ENCODE data around the gene PNMA8A.

The PNMA8A gene

GRCh38 chr19:46491975-46492682 is 20.8 kb upstream of the PNMA8A start:
- DNase-seq, result no peak

DNA sequence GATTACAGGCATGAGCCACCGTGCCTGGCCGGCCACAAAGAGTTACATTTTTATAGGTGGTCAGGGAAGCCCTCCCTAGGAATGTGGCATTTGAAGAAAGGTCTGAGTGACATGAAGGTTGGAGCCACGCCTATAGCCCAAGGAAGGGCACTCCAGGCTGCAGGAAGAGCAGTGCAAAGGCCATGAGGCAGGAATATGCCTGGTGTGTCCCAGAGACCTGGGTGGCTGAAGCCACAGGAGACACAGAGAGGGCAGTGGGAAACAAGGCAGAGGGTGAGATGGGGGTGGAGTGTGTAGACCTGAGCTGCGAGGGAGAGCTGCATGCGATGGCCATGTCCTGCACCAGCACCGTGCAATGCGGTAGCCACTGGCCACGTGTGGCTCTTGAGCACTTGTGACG is 19.4 kb upstream of the PNMA8A start:
- no peak for DNase-seq

GRCh38 chr19:46489445-46490272 is 18.3 kb upstream of the PNMA8A start:
- no peak for DNase-seq

- no peak for DNase-seq
Measured at GRCh38 chr19:46488551-46488950, 17.2 kb upstream of the PNMA8A start.

GRCh38 chr19:46487802-46488445 is 16.6 kb upstream of the PNMA8A start:
- peak; percentile 82 for DNase-seq

DNA sequence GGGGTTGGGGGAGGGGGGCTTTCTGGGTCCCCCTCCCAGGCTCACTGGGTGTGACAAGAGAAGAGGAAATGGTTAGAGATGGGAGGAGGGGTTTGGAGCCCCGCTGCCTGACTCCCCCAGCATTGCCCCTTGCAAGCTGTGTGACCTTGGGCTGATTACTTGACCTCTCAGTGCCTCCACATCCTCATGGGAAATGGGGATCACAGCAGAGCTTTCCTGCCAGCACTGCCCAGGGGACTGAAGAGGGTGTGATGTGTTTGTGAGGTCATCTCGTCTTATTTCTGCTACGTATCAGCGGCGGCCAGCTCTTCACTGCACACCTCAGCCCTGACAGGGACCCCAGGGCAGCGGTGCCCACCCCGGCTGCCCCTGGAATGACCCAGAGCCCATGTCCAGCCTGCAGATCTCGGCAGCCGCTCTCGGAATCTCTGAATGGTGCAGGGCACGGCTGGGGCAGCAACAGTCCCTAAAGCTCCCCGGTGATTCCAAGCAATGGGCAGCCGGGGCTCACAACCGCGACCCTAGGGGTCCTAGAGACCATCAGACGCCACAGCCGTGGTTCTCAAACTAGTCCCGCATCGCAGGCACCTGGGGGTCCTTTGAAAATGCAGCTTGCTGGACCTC is 15.9 kb upstream of the PNMA8A start:
- DNase-seq, result no peak

GRCh38 chr19:46486358-46486757 is 15.0 kb upstream of the PNMA8A start:
- DNase-seq, result no peak

GRCh38 chr19:46484656-46485055 is 13.3 kb upstream of the PNMA8A start:
- no peak for DNase-seq

DNA sequence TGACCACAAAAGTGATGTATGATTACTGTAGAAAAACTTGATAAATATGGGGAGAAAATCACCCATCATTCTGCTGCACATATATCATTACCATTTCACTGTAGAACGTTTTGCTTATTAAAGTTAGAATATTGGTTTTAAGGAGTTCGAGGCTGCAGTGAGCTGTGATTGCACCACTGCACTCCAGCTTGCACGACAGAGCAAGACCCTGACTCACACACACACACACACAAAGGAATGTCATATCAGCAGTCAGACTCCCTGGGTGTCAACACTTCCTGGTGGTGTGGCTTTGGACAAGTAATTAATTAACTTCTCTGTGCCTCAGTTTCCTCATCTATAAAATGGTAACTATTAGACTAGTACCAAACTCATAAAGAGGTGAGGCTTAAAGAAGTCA is 11.3 kb upstream of the PNMA8A start:
- DNase-seq, result no peak

DNA sequence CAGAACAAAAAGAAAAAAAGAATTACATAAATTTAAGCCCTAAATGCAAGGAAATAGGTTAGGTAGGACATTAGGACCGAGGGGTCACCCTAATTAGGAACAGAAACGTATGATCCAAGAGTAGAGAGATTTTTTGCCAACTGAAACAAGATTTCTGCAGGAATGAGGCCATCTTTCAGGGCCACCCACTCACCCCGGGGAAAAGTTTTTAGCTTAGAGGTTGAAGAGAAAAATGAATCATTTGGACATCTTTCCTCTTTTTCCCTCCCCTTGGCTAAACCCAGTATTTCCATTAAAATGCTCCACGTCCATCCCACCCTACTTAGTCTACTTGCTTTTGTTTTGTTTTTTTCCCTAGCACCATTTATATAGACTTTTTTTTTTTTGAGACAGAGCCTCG is 10.6 kb upstream of the PNMA8A start:
- no peak for DNase-seq

GRCh38 chr19:46481223-46481848 is 10.0 kb upstream of the PNMA8A start:
- DNase-seq, result no peak

DNA sequence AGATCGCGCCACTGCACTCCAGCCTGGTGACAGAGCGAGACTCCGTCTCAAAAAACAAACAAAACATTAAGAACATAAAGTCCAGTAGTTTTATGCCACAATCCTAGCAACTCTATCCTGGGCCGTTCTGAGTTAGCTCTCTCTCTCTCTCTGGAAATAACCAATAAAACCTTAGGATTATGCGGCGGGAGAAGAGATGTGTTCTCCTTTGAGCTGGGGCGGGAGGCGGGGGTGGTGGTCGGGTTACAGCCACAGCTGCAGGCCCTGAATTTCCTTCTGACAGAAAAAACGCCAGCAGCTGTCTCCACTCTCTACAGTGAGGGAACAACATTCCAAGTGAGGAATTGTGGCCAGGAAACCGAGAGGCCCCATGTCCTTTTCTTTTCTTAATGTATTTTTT is 9.1 kb upstream of the PNMA8A start:
- DNase-seq, result no peak

DNA sequence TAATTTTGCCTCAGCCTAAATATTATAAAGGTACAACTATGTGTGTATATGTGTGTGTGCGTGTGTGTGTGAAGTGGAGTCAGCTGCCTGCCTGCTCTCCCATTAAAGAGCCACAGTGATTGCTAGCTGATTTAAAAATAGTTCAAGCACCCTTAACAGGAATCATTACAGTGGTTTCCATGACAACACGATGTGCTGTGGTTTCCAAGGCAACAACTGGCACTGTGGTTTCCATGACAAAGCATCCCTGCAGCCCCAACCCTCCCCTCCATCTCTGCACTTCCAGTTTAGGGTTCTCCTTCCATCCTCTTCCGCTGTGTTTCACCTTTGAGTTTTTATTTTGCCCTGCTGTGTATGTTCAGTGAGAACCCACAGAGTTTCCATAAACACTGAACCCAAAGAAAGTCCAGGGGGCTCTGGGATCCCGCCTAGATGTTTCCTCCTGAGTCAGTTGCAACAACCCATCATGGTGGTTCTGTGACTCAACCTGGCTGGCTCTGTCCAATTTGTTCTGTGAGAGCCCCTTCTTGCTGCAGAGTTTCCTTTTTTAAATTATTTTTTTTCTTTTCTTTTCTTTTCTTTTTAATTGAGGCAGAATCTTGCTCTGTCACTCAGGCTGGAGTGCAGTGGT is 7.1 kb upstream of the PNMA8A start:
- DNase-seq, result no peak

GRCh38 chr19:46475986-46476385 is 4.6 kb upstream of the PNMA8A start:
- no peak for DNase-seq

DNA sequence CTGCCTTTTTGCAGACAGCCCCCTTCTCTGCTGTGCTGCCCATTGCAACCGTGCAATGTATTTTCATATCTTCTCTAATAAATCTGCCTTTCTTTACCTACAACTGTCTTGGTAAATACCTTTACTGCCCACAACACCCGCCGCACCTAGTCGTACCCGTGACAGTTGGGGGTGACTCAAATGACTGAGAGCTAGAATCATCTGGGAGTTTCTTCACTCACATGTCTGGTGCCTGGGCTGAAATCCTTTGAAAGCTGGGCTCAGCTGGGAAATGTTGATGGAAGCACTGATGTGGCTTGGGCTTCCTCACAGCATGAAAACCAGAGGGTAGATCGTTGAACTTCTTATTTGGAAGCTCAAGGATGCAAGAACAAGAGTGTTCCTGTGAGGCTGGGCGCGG is 2.8 kb upstream of the PNMA8A start:
- DNase-seq, result no peak

DNA sequence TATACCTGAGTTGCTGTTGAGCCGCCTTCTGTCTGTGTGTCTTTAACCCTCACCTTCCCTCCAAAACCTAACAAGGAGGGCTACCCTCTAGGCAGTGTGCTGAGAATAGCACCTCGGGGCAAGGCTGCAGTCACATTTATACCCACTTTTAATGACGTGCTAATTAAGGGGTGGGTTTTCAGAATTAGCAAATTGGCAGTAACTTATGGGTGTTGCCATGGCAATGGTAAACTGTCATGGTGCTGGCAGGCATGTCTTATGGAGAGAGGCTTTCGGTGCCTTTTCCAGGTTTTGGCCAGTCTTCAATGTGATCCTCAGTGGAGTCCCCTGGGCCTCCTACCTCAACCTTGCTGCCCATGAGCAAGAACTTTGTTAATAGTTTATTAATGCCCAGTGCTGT is 1.2 kb upstream of the PNMA8A start:
- no peak for DNase-seq

DNA sequence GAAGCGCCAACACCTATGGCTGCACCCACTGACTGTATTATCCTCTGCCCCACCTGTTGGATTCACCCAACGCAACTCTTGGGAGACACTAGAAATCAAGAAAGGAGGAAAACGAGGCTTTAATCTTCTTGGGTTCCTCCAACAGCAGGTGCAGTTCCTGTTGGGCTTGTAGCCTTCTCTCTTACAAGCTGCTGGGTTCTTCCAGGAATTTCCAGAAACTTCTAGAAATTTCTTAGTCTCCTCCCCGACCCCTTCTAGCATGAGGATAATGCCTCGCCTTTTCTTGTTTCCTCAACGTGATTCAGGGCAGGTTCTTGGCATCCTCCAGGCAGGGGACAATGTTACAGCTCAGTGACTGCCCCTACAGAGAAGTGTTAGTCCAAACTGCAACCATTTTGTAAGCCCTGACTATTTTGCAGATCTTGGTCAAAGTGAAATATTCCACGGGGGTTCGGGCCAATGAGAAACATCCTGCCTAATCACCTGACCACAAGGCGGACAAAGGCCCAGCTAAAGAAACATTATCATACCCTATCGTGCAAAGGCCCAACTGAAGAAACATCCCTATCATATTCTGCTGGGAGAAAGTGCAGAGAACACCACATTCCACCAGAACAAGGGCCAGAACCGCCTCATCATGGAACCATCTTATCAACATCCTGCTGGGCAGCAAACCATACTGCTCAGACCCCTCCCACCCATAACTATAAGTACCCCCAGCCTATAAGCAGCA is 614 bp upstream of the PNMA8A start:
- DNase-seq, result no peak

GRCh38 chr19:46470376-46470775 is 987 bp downstream of the PNMA8A start:
- DNase-seq, result no peak

GRCh38 chr19:46469541-46470185 is 1.7 kb downstream of the PNMA8A start:
- no peak for DNase-seq

DNA sequence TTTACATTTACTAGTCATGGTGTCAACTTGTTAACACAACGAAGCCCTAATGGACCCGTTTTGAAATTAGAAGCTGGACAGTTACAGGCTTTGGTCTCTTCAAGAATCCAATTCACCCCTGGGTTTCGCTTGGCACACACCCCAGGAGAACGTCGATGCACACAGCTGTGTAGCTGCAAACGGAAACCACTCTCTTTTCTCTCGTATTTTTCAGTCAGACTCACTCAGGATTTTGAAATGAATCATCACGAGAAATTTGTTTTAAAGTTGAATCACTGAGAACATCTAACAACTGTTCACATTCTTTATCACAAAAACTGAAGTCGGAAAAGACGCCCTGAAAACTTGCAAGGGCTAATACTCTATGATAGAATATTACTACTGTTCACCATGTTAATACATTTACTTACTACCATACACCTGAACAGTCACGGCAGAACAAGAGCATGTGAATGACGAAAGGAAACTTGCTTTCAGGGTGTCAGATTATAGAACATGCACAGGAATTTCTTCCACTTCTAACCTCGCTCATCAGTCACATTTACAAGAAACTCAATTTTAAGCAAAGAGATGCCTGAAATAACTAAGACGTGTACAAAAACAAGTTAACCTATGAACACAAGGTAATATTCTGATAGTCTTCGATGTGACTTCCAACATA is 4.7 kb downstream of the PNMA8A start:
- DNase-seq, result no peak

- DNase-seq, result no peak
Measured at GRCh38 chr19:46463516-46463915, 7.8 kb downstream of the PNMA8A start.

All from stimulated activated CD4-positive, alpha-beta T cell treated with anti-CD3 and anti-CD28 coated beads, Interleukin-4, amount 100 ng/mL, for 24 hours (primary cell).